ENCODE data around the gene SASH3. TPM values are rescaled to one million over a fixed set of nuclear protein-coding genes. Genes with fewer than 3 reads are reported as not detected.

The SASH3 gene

Small RNAs within 50 kb of the gene (small RNA-seq; reads per million reads assigned to genes)
- gene RF00017, result not detected
